HG03378 (cell line): ENCODE data around the gene ATP5ME.
"Not testable (repeated sequence)": the region's sequence is repeated elsewhere in the genome, so short reads cannot be mapped to it uniquely, and the experiment has no call there.

Source experiments
- ATAC-seq: cut with Tn5 transposase; IDR thresholded peaks from one replicate; pipeline ENCODE4 v1.9.1; 2021; ENCODE audit warnings: mild to moderate bottlenecking, moderate library complexity; ENCODE audit not compliant: unreplicated experiment

Gene ATP5ME

DNA sequence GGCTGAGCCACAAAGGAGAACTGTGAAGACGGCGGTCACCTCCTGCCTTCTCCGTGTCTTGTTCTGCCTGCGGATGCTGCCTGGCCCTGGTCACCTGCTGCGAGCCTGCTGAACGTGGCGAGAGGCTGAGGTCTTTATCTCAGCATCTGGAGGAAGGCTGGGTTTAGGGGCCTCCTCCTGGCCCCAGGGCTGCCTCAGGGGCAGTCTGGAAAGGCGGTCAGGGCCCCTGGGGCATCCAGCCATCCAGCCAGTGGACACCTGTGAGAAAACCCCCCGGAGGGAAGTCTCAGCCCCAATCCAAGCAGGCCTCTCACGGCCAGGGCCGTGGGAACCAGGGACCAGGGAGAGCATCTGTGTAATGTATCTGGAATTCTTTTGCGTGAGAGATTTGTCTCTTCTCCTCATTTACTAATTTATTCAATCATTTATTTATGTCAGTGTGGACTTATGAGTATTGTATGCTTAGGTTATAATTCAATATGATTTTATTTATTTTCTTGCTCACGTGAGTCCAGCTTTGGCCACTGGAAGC is 37.4 kb downstream of the ATP5ME start:
- no peak for ATAC-seq

DNA sequence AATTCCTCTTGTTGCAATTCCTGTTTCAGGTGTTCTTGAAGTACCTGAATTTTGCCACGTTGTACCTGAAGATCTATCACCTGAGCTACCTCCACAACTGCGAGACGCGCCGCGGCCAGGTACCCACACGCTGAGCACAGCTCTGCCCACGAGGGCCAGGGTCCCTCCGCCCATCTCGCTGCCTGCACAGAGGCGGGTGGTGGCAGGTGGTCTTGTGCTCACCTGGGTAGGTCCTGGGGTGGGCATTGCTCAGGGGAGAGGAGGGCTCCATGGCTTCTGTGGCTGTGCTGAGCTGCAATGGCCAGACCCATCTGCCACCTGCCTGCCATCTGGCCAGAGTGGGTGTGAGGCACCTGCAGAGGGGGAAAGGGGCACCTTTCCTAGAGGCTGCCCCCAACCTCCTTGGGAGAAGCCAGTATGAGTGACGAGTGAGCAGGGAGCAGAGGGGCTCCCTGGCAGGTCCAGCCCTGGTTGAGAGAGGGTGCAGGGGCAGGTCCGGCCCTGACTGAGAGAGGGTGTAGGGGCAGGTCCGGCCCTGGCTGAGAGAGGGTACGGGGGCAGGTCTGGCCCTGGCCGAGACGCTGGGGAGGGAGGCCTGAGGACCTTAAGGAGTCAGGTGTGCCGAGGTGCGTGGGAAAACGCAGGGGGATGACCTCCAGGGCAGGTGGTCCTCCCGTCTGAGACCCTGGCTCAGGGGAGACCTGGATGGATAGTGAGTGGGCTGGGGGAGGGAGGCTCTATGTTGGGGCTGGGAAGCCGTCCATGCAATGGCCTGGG is 38.0 kb downstream of the ATP5ME start:
- no peak for ATAC-seq

DNA sequence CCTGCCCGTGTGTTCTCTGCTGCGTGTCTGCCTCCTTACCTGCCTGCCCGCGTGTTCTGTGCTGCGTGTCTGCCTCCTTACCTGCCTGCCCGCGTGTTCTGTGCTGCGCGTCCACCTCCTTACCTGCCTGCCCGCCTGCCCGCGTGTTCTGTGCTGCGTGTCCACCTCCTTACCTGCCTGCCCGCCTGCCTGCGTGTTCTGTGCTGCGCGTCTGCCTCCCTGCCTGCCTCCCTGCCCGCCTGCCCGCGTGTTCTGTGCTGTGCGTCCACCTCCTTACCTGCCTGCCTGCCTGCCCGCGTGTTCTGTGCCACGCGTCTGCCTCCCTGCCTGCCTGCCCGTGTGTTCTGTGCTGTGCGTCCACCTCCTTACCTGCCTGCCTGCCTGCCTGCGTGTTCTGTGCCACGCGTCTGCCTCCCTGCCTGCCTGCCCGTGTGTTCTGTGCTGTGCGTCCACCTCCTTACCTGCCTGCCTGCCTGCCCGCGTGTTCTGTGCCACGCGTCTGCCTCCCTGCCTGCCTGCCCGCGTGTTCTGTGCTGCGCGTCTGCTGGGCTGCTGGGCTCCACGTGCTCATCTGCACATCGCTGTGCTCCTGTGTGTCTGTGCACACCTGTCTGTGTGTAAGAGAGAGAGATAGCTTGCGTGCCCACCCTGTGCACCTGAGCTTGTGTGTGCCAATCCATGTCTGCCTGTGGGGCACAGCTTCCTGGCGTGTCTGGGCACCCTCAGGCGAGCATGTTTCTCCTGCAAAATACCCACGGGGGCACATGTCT is 38.8 kb downstream of the ATP5ME start:
- not testable (repeated sequence) for ATAC-seq

DNA sequence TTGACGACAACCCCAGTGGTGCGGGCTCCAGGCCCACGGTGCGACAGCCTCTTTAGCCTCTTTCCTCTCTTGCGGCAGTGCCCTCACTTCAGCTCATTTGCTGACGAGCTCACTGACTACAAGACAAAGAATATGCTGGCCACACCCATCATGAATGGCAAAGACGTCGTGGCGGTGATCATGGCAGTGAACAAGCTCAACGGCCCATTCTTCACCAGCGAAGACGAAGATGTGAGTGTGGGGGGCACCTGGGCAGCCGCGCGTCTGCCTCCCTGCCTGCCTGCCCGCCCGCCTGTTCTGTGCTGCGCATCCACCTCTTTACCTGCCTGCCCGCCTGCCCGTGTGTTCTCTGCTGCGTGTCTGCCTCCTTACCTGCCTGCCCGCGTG is 39.5 kb downstream of the ATP5ME start:
- ATAC-seq, result no peak

DNA sequence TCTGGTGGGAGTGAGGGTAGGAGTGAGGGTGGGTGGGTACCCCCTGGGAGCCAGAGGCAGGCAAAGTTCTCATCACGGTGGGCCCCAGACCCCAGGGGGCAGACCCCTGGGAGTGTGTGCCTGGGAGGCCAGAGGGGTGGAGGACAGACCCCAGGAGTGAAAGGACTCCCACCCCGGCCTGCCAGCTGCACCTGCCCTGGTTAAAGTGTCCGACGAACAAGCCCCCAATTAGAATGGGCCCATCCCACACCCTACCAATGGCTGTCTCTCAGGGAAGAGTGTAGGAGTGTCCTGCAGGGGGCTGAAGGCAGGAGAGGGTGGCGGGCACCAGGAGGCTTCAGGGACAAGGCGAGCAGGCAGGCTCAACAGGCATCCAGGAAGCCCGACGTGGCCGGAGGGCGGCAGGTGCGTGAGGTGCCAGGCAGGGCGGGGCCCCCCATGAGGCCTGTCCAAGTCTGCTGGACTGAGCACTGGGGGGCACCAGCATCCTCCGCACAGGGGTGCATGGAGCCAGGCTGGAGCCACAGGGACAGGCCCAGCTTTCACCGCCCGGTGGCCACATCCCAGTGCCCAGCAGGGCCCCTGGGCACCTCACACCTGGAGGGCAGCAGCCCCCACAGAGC is 40.0 kb downstream of the ATP5ME start:
- no peak for ATAC-seq

DNA sequence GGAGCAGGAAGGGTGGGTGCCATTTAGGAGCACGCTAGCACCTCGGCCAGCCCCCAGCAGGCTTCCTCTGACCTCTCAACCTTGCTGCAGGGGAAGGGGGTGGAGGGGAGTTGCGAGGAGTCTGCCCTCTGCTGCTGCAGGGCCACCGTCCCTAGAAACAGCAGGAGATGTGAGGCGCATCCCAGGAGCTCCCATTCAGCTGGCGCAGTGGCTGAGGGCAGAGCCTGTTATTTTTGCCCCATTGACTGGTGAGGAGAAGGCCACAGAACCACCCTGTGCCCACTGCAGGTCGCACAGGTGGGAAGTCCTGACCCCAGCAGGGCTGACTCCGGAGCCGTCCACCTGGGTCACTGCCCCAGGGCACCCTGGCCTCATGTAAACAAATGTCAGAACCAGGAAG is 40.7 kb downstream of the ATP5ME start:
- no peak for ATAC-seq

DNA sequence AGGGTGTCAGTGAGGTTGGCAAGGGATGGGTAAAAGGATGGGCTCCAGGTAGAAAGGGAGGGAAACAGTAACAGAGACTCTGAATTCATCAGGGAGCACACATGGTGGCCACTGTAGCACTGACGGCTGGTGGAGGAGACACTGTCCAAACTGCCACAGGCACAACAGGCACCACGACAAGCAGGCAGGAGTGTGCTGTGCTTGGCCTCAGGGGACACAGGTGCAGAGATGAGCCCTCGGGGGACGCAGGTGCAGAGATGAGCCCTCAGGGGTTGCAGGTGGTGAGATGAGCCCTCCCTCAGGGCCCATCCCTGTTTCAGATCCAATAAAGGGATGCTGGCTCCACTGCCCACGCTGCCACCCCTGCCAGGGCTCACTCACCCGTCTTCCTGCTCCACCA is 41.1 kb downstream of the ATP5ME start:
- no peak for ATAC-seq

DNA sequence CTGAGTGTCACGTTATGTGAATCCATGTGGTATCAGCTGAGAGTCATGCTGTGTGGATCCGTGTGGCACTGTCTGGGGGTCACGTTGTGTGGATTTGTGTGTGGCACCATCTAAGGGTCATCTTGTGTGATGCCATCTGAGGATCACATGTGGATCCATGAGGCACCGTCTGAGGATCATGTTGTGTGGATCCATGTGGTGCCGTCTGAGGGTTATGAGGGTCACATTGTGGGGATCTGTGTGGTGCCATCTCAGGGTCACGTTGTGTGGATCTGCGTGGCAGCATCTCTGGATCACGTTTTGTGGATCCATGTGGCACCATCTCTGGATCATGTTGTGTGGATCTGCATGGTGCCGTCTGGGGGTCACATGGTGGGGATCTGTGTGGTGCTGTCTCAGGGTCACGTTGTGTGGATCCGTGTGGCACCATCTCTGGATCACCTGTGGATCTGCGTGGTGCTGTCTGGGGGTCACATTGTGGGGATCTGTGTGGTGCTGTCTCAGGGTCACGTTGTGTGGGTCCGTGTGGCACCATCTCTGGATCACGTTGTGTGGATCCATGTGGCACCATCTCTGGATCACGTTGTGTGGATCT is 41.8 kb downstream of the ATP5ME start:
- ATAC-seq, result no peak

DNA sequence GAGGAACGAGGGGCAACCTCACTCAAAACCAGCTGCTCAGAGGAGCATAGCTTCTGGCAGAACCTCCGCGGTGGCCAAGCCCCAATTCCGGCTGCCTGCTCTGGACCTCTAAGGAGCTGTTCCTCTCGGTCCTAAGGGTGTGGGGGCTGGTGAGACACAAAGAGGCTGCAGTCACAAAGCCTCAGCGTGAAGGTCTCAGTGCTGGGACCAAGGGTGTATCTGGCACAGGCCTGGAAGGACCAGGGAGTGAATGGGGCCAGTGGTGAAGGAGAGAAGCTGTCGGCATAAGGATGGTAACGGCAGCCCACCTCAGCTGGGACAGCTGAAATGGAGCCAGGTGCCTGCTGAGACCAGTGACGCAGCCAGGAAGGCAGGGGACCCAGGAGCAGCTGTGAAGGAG is 43.4 kb downstream of the ATP5ME start:
- ATAC-seq, result no peak

DNA sequence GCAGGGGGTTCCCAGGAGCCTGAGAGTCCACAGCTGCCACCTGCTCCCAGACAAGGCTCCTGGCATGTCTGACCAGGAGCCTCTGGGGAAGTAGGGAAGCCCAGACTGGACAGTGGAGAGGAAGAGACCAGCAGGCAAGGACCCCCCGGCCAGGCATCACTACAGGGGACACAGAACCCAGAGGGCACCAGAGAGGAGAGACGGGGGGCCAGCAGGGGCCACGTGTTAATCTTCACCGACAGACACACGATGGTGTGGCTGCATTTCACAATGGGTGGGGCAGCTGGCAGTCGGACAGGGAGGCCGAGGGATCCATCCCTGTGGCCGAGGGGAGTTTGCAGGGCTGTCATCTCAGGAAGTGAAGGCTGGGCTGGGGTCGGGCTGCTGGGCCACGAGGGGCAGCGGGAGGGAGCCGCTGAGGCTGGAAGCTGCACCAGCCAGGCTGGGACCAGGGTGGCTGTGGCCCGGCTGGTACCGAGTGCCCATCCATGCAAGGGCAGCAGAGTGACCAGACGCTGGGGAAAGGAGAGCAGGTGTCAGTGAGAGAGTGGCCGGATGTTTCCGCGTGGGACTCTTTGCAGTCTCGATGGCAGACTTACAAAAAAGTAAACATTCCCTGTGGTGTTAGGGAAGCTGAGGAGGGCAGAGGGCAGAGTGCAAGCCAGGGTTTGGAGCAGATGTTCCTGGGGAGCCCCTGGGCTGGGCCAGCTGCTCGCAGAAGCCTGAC is 44.0 kb downstream of the ATP5ME start:
- ATAC-seq, result no peak

DNA sequence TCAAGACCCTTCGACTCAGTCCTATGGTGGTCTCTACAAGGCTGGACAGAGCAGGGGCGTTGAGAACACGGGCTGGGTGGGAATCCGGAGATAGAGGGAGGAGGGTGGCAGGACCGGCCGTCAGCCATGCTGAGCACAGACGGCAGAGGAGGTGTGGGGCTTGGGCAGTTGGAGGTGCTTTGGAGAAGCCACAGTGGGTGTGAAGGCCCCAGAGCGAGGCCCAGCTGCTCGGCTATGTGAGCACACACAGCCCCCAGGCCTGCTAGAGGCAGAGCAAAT is 44.5 kb downstream of the ATP5ME start:
- ATAC-seq, result no peak

DNA sequence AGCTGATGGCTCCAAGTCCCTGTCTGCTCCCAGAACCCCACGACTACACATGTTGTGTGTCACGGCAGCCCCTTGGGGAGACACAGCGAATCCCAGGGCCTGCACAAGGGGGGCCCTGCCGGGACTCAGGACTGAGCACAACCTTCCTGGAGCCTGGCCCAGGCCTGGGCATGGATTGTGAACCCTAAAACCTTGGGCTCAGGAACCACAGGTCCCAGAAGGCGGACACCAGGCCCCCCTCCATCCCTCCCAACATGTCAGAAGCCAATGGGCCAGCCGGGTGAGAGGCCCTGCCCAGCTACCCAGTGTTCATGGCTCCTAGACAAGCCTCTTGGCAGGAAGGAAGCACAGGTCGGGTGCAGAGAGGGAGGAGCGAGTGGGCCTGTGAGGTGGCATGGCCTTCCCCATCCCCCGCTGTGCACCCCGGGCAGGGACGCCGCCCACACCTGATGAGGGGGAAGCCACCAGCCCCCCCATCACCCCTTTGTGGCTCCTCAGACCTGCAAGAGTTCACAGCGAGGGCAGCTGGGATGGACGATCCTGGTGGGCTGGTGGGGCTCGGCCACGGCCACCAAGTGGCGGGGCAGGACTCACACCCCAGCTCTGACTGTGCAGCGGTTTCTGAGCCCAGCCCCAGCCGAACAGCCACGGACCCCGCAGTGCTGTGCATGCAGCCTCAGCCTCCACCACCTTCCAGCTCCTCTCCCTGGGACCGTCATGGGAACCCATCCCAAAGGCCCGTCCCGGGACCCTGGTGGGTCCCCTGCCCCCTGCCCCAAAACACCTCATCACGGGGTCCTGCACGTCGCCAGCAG is 45.0 kb downstream of the ATP5ME start:
- no peak for ATAC-seq

DNA sequence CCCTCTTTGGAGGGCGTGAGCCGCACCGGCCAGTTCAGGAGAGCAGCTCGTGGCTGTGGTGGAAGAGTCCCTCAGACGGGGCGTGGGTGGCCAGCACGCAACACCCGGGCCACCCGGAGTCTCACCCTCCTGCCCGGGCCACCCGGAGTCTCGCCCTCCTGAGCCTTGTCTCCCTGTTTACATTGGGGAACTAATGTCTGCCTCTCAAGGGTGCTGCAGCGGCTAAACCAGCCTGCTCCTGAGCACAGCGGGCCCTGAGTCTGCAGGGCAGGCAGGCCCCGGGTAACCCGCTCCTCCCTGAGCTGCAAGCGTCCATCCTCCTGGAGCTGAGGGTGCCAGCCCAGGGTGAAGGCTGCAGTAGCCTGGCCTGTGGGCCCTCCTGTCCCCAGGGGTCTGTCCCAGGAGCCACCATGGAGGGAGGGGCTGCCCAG is 45.8 kb downstream of the ATP5ME start:
- ATAC-seq, result no peak

DNA sequence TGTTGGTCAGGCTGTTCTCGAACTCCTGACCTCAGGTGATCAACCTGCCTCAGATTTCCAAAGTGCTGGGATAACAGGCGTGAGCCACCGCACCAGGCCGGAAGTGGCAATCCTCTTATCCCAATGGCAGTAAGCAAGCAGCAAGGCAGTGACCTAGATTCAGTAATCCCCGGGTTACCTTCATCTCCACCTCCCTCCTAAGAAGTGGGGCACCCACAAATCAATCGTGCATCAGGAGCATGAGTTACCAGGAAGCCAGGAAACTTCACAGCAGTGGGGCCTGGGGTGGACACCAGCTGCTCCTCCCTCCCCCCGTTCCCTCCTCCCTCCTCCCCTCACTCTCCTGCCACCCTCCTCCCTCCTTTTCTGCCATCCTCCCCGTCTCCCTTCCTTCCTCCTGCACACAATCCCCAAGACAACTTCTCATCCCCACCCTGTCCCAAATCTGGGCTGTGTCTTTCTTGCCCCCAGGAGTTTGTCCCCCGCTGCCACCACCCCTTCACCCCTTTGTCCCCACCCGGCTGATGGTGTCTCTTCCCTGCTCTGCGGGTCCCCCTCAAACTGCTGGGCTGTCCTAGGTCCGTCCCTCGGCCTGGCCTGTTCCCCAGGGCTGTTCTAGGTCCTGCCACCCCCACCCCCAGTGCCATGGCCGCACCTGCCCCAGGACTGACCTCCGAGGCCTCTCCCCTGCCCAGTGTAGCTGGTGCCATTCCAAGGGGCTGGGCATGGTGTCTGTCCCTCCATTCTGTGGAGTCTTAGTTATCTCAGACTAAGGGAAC is 46.5 kb downstream of the ATP5ME start:
- ATAC-seq, result no peak

DNA sequence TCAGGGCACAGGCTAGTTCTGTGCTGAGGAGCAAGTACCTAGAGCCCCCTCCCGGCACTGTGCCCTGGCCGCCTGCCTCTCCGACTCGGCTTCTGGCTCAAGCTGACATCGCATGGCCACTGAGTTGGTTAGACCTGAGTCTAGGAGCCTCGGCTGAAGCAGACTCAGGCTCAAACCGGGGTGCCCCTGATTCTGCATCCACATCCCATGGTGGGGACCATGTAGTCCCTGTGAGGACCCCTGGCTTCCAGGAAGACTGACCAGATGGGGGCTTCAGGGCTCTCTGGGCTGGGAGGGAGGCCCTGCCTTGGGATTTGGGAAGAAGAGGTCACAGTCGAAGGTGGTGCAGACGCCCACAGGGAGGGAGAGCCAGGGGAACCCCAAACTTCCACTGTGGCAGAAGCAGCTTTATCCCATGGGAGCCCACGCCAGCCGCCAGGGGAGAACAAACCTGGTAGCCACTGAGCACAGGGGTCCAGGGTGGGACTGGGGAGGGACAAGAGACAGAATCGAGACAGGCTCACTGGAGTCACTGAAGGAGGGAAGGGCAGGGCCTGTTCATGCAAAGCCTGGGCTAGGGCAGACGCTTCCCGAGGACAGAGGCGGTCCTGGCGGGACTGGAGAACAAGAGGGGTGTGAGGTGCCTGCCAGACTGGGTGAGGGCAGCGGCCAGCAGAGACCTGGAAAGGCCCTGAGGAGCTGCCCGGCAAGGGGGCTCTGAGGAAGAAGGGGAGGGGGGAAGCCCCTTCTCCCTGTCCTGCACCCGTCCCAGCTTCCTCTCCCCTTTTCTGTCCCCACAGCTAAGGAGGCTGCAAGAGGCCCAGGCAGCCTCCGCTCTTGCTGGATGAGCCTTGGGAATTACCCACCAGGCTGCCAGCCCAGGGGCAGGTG is 47.6 kb downstream of the ATP5ME start:
- no peak for ATAC-seq

DNA sequence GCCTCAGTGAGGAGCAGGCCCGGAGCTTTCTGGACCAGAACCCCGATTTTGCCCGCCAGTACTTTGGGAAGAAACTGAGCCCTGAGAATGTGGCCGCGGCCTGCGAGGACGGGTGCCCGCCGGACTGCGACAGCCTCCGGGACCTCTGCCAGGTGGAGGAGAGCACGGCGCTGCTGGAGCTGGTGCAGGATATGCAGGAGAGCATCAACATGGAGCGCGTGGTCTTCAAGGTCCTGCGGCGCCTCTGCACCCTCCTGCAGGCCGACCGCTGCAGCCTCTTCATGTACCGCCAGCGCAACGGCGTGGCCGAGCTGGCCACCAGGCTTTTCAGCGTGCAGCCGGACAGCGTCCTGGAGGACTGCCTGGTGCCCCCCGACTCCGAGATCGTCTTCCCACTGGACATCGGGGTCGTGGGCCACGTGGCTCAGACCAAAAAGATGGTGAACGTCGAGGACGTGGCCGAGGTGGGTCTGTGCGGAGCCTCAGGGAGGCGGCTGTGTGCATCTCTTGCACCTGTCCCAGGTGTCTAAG is 48.4 kb downstream of the ATP5ME start:
- ATAC-seq, result no peak

DNA sequence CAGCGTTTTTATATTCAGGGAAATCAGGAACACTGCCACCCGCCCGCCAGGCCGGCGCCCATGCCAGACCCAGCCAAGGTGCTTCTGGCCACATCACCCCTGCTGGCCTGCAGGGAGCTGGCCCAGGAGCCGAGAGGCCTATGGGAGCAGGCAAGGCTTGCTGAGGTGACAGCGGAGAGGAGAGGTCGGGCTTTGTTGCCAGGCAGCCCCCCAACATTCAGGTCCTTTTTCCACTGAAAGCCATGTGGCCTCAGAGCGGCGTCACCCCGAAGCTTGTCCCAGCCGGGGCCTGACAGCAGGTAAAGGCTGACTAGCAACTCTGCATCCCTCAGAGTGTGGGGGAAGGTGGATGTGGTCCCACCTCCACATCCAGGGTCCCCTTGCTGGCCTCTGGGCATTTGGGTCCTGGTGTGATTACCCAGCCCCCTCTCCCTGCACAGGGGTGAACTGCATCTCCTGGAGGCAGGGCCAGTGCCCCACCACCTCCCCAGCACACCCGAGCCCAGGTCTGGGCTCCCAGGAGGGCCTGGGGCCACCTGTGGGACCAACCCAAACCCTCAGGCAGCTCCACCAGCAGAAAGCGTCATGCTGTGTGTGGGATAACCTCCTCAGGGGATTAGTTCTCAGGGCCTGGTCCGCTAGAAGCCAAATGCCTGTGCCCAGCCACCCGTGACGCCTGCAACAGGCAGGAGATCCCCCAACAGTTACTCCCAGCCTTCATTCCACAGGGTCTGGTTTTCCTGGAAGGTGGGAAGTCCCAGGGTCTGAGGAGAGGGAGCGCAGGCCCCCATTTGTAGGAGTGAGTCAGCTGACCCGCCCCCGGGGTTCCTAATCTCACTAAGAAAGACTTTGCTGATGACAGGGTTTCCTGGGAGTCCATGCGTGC is 49.1 kb downstream of the ATP5ME start, which contains the start of gene PDE6B:
TSS of gene PDE6B (plus strand) at position 869 of the 886 bp plus-strand sequence. CDS start 54 bp downstream, outside the sequence.
- ATAC-seq, result no peak
